ENCODE data around the gene STARD8.
"Not testable (repeated sequence)": the region's sequence is repeated elsewhere in the genome, so short reads cannot be mapped to it uniquely, and the experiment has no call there.

STARD8 gene

GRCh38 chrX:68647156-68647957, at the start of gene STARD8:
Gene STARD8 (plus strand): TSS chrX:68647666. CDS start chrX:68647883, 217 bp downstream.
- DNase-seq = no peak

- no peak for DNase-seq
Observed at GRCh38 chrX:68598841-68599240, 48.6 kb upstream of the STARD8 start.

- DNase-seq = no peak
Observed at GRCh38 chrX:68599256-68600152, 48.0 kb upstream of the STARD8 start.

- DNase-seq = not testable (repeated sequence)
Observed at GRCh38 chrX:68604216-68604615, 43.2 kb upstream of the STARD8 start.

GRCh38 chrX:68614733-68615132, 32.7 kb upstream of the STARD8 start:
- not testable (repeated sequence) for DNase-seq

GRCh38 chrX:68627986-68628385, 19.5 kb upstream of the STARD8 start:
- DNase-seq = no peak

- not testable (repeated sequence) for DNase-seq
Observed at GRCh38 chrX:68629936-68630335, 17.5 kb upstream of the STARD8 start.

- no peak for DNase-seq
Observed at GRCh38 chrX:68631336-68631735, 16.1 kb upstream of the STARD8 start.

GRCh38 chrX:68632491-68632890, 15.0 kb upstream of the STARD8 start:
- DNase-seq = no peak

- no peak for DNase-seq
Observed at GRCh38 chrX:68633981-68634380, 13.5 kb upstream of the STARD8 start.

GRCh38 chrX:68634649-68635227, 12.7 kb upstream of the STARD8 start:
- no peak for DNase-seq

- no peak for DNase-seq
Observed at GRCh38 chrX:68640661-68641060, 6.8 kb upstream of the STARD8 start.

GRCh38 chrX:68644861-68645260, 2.6 kb upstream of the STARD8 start:
- DNase-seq = no peak

- DNase-seq = no peak
Observed at GRCh38 chrX:68646421-68646820, 1.0 kb upstream of the STARD8 start.

GRCh38 chrX:68648960-68649359, 1.5 kb downstream of the STARD8 start:
- DNase-seq = no peak

GRCh38 chrX:68650491-68650890, 3.0 kb downstream of the STARD8 start:
- no peak for DNase-seq

GRCh38 chrX:68651110-68651509, 3.6 kb downstream of the STARD8 start:
- DNase-seq = no peak

- DNase-seq = no peak
Observed at GRCh38 chrX:68652326-68653170, 5.1 kb downstream of the STARD8 start.

- no peak for DNase-seq
Observed at GRCh38 chrX:68654693-68655092, 7.2 kb downstream of the STARD8 start.

- DNase-seq = not testable (repeated sequence)
Observed at GRCh38 chrX:68656473-68656872, 9.0 kb downstream of the STARD8 start.

GRCh38 chrX:68658530-68658929, 11.1 kb downstream of the STARD8 start:
- DNase-seq = no peak

GRCh38 chrX:68659385-68659784, 11.9 kb downstream of the STARD8 start:
- no peak for DNase-seq

- DNase-seq = no peak
Observed at GRCh38 chrX:68659786-68660185, 12.3 kb downstream of the STARD8 start.

Measured in NCI-H2029 (cell line).